OCI-LY1 (cell line): ENCODE results near the gene FAM50B.

Experiments
- EZH2 ChIP-seq: fragments of 200-600 bp; sonication (generic), shearing (Covaris generic); IDR thresholded peaks from 2 replicates; pipeline ENCODE4 v1.8.0; 2017; ENCODE audit warnings: borderline replicate concordance, mixed run types, mild to moderate bottlenecking, antibody characterized with exemption, low read length, moderate library complexity, mixed read lengths
- TF ChIP-seq, protein P1 (sequence below): fragments of 200-600 bp; sonication (generic), shearing (Covaris generic); IDR thresholded peaks from 2 replicates; pipeline ENCODE4 v1.5.1; 2017; ENCODE audit warnings: mild to moderate bottlenecking, antibody characterized with exemption, low read length, moderate library complexity, mixed read lengths

DNA sequence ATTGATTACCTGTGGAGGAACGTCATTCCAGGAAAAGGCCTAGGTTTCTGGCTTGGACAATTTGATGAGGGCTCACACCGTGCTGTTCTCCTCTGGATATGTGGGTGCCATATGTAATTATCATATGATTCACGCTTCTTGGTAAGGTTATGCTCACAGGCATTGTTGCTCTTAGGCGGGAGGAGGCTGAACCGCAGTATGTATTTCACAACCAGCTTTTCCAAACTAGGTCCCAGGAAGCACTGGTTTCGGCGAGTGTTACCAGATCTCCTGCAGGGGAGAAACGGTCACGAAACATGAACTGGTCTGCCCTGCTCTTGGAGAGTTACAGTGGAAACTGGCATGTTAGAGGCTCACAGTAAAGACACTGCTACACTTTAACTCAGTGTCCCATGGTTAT lies 793 bp upstream of the FAM50B start:
- TF ChIP-seq, protein P1, sequence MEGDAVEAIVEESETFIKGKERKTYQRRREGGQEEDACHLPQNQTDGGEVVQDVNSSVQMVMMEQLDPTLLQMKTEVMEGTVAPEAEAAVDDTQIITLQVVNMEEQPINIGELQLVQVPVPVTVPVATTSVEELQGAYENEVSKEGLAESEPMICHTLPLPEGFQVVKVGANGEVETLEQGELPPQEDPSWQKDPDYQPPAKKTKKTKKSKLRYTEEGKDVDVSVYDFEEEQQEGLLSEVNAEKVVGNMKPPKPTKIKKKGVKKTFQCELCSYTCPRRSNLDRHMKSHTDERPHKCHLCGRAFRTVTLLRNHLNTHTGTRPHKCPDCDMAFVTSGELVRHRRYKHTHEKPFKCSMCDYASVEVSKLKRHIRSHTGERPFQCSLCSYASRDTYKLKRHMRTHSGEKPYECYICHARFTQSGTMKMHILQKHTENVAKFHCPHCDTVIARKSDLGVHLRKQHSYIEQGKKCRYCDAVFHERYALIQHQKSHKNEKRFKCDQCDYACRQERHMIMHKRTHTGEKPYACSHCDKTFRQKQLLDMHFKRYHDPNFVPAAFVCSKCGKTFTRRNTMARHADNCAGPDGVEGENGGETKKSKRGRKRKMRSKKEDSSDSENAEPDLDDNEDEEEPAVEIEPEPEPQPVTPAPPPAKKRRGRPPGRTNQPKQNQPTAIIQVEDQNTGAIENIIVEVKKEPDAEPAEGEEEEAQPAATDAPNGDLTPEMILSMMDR = no peak
- TF ChIP-seq EZH2 = no peak
